Measurements from ENCODE around the gene SLC7A14.

GRCh38 chr3:170563712-170564423 lies 22.0 kb downstream of the SLC7A14 start:
- no peak for TF ChIP-seq CTCF (conservative IDR thresholded peaks at IDR 0.05)
- TF ChIP-seq ZFX (IDR thresholded peaks at IDR 0.05): no peak

Data from C4-2B (cell line).